ENCODE measurements around the gene ZNF878. TPM values are rescaled to one million over a fixed set of nuclear protein-coding genes. Genes with fewer than 3 reads are reported as not detected.

Gene ZNF878
- total and polyA plus RNA-seq, 2 of the 8 experiments (the other 6 are each of a cell fraction or from before 2014, with no cell fraction given): 0.91 to 9.1 TPM

- Histone ChIP-seq H4K91ac (replicated peaks; ENCODE audit: insufficient read length, low read length) (no peak overlapping the region), H2BK20ac (ENCODE audit: low read length) (no peak overlapping the region), H2AK5ac (ENCODE audit: low read depth, low read length) (no peak overlapping the region), H3K79me1 (ENCODE audit: low read depth, low read length) (no peaks in the 10 kb centered on the region; the same call in 1 of the 2 replicates), H2BK15ac (ENCODE audit: low read length) (no peak overlapping the region), H3K23me2 (ENCODE audit: low read depth, low read length) (no peaks in the 10 kb centered on the region), H2BK12ac (ENCODE audit: low read depth, low read length) (no peak overlapping the region), H3K4me2 (ENCODE audit: insufficient read depth in 1 of 2, low read depth in 2 of 2, low read length in 2 of 2) (no peak overlapping the region), H3K23ac (ENCODE audit: insufficient read length) (no peak overlapping the region), H3K4me1 (replicated peaks in 1 of 4; ENCODE audit: control insufficient read depth in 3 of 4, insufficient read depth in 4 of 4, low read length in 3 of 4) (no peaks in the 10 kb centered on the region), H3K14ac (ENCODE audit: insufficient read length) (no peak overlapping the region), H2BK5ac (ENCODE audit: low read depth, low read length) (no peak overlapping the region), H2AFZ (ENCODE audit: low read length) (no peak overlapping the region), H2BK120ac (replicated peaks; ENCODE audit: low read depth, low read length) (no peak overlapping the region), H3K18ac (ENCODE audit: extremely low read depth, low read length) (no peak overlapping the region), H3K9ac (replicated peaks in 1 of 4; ENCODE audit: extremely low read depth in 1 of 4, low read depth in 3 of 4, low read length in 3 of 4) (no peak overlapping the region), H4K5ac (ENCODE audit: insufficient read length, low read depth, low read length) (no peak overlapping the region), H3K4ac (replicated peaks; ENCODE audit: insufficient read length, low read depth, low read length) (no peak overlapping the region), H3K36me3 (ENCODE audit: control insufficient read depth in 2 of 4, insufficient read depth in 4 of 4, low read length in 3 of 4) (peaks cover 6 to 70% (median 39%) of the 10 kb centered on the region in 4 experiments), H4K8ac (ENCODE audit: extremely low read depth, insufficient read depth, low read length) (no peak overlapping the region), H3K79me2 (ENCODE audit: control insufficient read depth in 1 of 2, insufficient read depth in 2 of 2, low read length in 2 of 2) (no peaks in the 10 kb centered on the region), H3K27ac (ENCODE audit: low read depth, low read length) (no peak overlapping the region), H3K56ac (replicated peaks; ENCODE audit: insufficient read length, low read depth, low read length) (no peak overlapping the region), H4K20me1 (replicated peaks in 1 of 2; ENCODE audit: control insufficient read depth in 1 of 2, insufficient read depth in 2 of 2, low read length in 2 of 2) (no peaks in the 10 kb centered on the region), H3K27me3 (replicated peaks in 1 of 4; ENCODE audit: control insufficient read depth in 3 of 4, extremely low read depth in 1 of 4, insufficient read depth in 3 of 4, low read length in 3 of 4) (no peaks in the 10 kb centered on the region), H3K4me3 (ENCODE audit: extremely low read depth in 1 of 4, insufficient read depth in 2 of 4, low read depth in 3 of 4, low read length in 4 of 4) (no peak overlapping the region), H3K9me3 (ENCODE audit: insufficient read depth in 2 of 2, low read depth in 1 of 2, low read length in 1 of 2) (peaks cover 72 to 78% of the 10 kb centered on the region in 2 experiments)
- no peak for DNase-seq (ENCODE audit: low read depth in 1 of 2, low spot score in 2 of 2)
- ChIA-PET POLR2A (ENCODE audit: partially characterized antibody) (interaction anchor here (1.0 kb wide), 1 partner anchor 35 kb away, joined by 3 read pairs; no protein-coding TSS in a partner anchor), CTCF (ENCODE audit: partially characterized antibody) (interaction anchor here (1.1 kb wide), 1 partner anchor 27 kb away, joined by 4 read pairs; no protein-coding TSS in a partner anchor)
- 93% methylated on average over 2 of the region's 2 CpGs; no CpG with 5 or more reads in 1 of the 2 experiments for WGBS, 2 experiments (ENCODE audit: extremely low coverage in 1 of 2, insufficient coverage in 1 of 2, insufficient read length in 1 of 2, insufficient replicate concordance in 2 of 2, low coverage in 1 of 2, low lambda C conversion rate in 2 of 2, missing lambda C conversion rate in 1 of 2)
- no peak for FAIRE-seq
These were observed 37.0 kb downstream of the ZNF878 start for GRCh38 chr19:12015753-12016116.

Data from H1 (cell line).